ENCODE results near the gene ATG14. TPM values are rescaled to one million over a fixed set of nuclear protein-coding genes. Genes with fewer than 3 reads are reported as not detected.

Gene ATG14
- total RNA-seq: 10.8 and 14.2 TPM in 2 replicates

GRCh38 chr14:55411426-55412389 lies at the start of gene ATG14:
ATG14 (minus strand) TSS chr14:55411830; CDS start chr14:55411822, 8 bp downstream.

DNA sequence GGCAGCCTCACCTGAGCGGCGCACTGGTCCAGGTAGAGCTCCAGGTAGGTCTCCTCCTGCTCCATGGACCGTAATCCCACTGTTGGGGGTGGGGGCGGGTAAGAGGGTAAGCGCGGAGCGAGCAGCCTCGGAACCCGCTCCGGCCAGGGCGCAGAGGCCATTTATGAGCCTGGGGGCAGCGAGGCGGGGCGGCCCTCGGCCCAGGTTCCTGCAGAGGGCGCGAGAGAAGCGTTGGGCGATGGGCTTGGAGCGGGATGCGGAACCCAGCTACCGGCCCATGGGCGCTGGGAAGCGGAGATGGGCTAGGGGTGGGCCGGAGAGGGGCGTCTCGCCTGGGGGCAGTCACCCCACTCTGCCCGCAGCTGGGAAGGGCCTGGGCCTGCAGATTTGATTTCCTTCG lies 28.8 kb upstream of the ATG14 start, which contains the start of gene TBPL2:
TSS of gene TBPL2 (minus strand) at position 232 of the 400 bp plus-strand sequence. CDS start at position 65, 167 bp downstream.

Small RNA genes within 50 kb of the gene (small RNA-seq; reads per million reads assigned to genes)
- gene AL356801.1: not detected

Other genes starting within 250 kb of the ATG14 start
- 24.2 and 50.6 TPM in 2 replicates for gene DLGAP5, start 220.2 kb downstream of the ATG14 start, total RNA-seq
- 22.2 and 22.6 TPM in 2 replicates for gene FBXO34, start 140.4 kb downstream of the ATG14 start, total RNA-seq
- not detected in 2 replicates for gene TBPL2, start 28.8 kb upstream of the ATG14 start, total RNA-seq
- gene KTN1, start 168.4 kb upstream of the ATG14 start, total RNA-seq: 150 and 178 TPM in 2 replicates

Measured in vein endothelial cell (primary cell).